ENCODE data around the gene RGS3.

Gene RGS3

DNA sequence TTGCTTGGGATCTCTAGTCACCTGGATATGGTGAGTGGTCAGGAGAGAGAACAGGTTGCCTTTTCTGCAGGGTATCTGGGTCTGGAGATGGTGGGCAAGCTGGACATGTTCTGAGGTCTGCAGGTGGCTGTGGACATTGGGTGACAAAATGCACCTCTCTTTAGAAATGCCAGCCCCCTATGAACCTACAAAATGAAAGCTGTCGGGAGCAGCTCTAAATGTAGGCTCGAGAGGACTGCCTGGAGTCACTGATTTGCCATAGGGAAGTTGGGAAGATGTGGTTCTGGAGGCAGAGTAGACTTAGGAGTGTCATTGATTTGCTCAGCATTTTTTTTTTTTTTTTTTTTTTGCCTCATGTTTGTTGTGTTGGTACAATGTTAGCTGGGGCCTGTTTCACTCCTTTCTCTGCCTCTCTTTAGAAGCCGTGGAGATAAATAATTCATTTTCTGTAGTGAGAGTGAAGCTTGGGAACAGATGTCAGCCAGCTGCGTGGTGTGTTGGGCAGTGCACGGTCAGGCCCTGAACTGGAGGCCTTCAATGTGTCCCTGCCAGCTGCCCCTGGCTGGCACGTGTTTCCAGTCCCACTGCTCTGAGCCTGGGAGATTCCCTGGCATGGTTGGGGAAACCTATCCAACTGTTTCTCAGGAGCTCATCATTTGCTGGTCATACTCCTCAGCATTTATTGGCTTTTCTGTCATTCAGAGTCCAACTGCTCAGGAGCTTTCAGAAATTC lies 5.4 kb downstream of the RGS3 start:
- Histone ChIP-seq H3K9ac (ENCODE audit: low read length) (no peak overlapping the region), H3K9me2 (ENCODE audit: low read depth, low read length) (no peaks in the 10 kb centered on the region), H3K4me1 (ENCODE audit: insufficient read depth, low read length, severe bottlenecking) (no peaks in the 10 kb centered on the region), H3K27me3 (ENCODE audit: insufficient read depth, low read length) (no peaks in the 10 kb centered on the region), H3K79me2 (ENCODE audit: insufficient read depth, low read length) (no peaks in the 10 kb centered on the region), H3K4me2 (ENCODE audit: low read length) (no peak overlapping the region), H3F3A (ENCODE audit: insufficient read depth, low read length) (no peaks in the 10 kb centered on the region), H3K4me3 (ENCODE audit: low read depth, low read length, poor library complexity, severe bottlenecking) (no peak overlapping the region), H4K20me1 (ENCODE audit: insufficient read depth, low read length) (no peaks in the 10 kb centered on the region), H2AFZ (ENCODE audit: low read length) (no peak overlapping the region), H3K9me3 (ENCODE audit: low read length) (0 out of 2 replicates have a peak, but pooled peaks cover 3% of the 10 kb centered on the region), H3K27ac (ENCODE audit: low read depth, low read length, poor library complexity, severe bottlenecking) (no peak overlapping the region), H3K36me3 (ENCODE audit: insufficient read depth, low read length) (no peaks in the 10 kb centered on the region)
- TF ChIP-seq, protein P1, sequence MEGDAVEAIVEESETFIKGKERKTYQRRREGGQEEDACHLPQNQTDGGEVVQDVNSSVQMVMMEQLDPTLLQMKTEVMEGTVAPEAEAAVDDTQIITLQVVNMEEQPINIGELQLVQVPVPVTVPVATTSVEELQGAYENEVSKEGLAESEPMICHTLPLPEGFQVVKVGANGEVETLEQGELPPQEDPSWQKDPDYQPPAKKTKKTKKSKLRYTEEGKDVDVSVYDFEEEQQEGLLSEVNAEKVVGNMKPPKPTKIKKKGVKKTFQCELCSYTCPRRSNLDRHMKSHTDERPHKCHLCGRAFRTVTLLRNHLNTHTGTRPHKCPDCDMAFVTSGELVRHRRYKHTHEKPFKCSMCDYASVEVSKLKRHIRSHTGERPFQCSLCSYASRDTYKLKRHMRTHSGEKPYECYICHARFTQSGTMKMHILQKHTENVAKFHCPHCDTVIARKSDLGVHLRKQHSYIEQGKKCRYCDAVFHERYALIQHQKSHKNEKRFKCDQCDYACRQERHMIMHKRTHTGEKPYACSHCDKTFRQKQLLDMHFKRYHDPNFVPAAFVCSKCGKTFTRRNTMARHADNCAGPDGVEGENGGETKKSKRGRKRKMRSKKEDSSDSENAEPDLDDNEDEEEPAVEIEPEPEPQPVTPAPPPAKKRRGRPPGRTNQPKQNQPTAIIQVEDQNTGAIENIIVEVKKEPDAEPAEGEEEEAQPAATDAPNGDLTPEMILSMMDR (IDR thresholded peaks at IDR 0.05; ENCODE audit: low read length), result no peak
- no peak for TF ChIP-seq EZH2 (IDR thresholded peaks at IDR 0.05; ENCODE audit: borderline replicate concordance, low read length)

DNA sequence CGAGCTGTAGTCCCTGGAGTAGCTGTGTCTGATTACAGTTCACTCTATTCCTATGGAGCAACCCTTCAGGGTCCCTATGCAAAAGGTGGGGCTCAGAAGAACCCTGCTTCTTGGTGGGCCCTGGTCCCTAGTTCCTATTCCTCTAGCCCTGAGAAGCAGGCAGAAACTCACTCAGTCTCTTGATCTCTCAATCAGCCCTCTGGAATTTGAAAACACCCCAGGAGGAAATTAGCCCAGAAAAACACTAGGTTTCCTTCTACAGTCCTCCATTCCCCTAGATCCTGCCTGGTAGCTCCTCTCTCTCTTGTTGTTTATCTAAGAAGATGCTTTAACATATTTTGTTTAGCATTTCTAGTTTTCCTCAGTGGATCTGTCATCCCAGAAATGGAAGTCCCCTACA lies 7.6 kb downstream of the RGS3 start:
- Histone ChIP-seq H3K9ac (ENCODE audit: low read length) (no peak overlapping the region), H3F3A (ENCODE audit: insufficient read depth, low read length) (no peaks in the 10 kb centered on the region), H3K36me3 (ENCODE audit: insufficient read depth, low read length) (no peaks in the 10 kb centered on the region), H3K4me2 (ENCODE audit: low read length) (no peak overlapping the region), H3K9me2 (ENCODE audit: low read depth, low read length) (no peaks in the 10 kb centered on the region), H3K27ac (ENCODE audit: low read depth, low read length, poor library complexity, severe bottlenecking) (no peak overlapping the region), H3K4me1 (ENCODE audit: insufficient read depth, low read length, severe bottlenecking) (no peaks in the 10 kb centered on the region), H3K27me3 (ENCODE audit: insufficient read depth, low read length) (no peaks in the 10 kb centered on the region), H3K9me3 (ENCODE audit: low read length) (0 out of 2 replicates have a peak, but pooled peaks cover 3% of the 10 kb centered on the region), H2AFZ (ENCODE audit: low read length) (no peak overlapping the region), H4K20me1 (ENCODE audit: insufficient read depth, low read length) (no peaks in the 10 kb centered on the region), H3K4me3 (ENCODE audit: low read depth, low read length, poor library complexity, severe bottlenecking) (no peak overlapping the region), H3K79me2 (ENCODE audit: insufficient read depth, low read length) (no peaks in the 10 kb centered on the region)
- TF ChIP-seq EZH2 (IDR thresholded peaks at IDR 0.05; ENCODE audit: borderline replicate concordance, low read length), result no peak
- TF ChIP-seq, protein P1 (IDR thresholded peaks at IDR 0.05; ENCODE audit: low read length), result no peak

DNA sequence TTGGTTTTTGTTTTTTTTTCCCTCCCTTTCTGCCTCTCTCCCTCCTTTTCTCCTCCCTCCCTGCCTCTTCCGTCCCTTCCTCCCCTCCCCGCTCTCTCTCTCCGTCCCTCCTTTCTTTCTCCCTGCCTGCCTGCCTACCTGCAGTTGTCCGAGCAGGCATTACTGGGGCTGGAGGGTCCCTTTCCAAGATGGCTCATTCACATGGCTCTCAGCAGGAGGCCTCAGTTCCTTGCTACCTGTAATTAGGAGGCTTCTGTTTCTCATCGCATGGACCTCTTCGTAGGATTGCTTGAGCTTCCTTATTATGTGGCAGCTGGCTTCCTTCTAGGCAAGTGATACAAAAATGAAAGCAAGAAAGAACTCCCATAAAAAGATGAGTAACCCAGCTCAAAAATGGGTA lies 8.0 kb downstream of the RGS3 start:
- H3K9me3 ChIP-seq (ENCODE audit: low read length), result 0 out of 2 replicates have a peak, but pooled peaks cover 3% of the 10 kb centered on the region
- no peak overlapping the region for H3K4me3 ChIP-seq (ENCODE audit: low read depth, low read length, poor library complexity, severe bottlenecking)
- H2AFZ ChIP-seq (ENCODE audit: low read length), result no peak overlapping the region
- no peaks in the 10 kb centered on the region for H3K27me3 ChIP-seq (ENCODE audit: insufficient read depth, low read length)
- H3K9me2 ChIP-seq (ENCODE audit: low read depth, low read length), result no peaks in the 10 kb centered on the region
- H3K9ac ChIP-seq (ENCODE audit: low read length), result no peak overlapping the region
- no peaks in the 10 kb centered on the region for H3K4me1 ChIP-seq (ENCODE audit: insufficient read depth, low read length, severe bottlenecking)
- H3K4me2 ChIP-seq (ENCODE audit: low read length), result no peak overlapping the region
- no peaks in the 10 kb centered on the region for H3F3A ChIP-seq (ENCODE audit: insufficient read depth, low read length)
- no peaks in the 10 kb centered on the region for H3K79me2 ChIP-seq (ENCODE audit: insufficient read depth, low read length)
- no peaks in the 10 kb centered on the region for H4K20me1 ChIP-seq (ENCODE audit: insufficient read depth, low read length)
- H3K27ac ChIP-seq (ENCODE audit: low read depth, low read length, poor library complexity, severe bottlenecking), result no peak overlapping the region
- TF ChIP-seq EZH2 (IDR thresholded peaks at IDR 0.05; ENCODE audit: borderline replicate concordance, low read length), result no peak
- TF ChIP-seq, protein P1 (IDR thresholded peaks at IDR 0.05; ENCODE audit: low read length), result no peak
- H3K36me3 ChIP-seq (ENCODE audit: insufficient read depth, low read length), result no peaks in the 10 kb centered on the region
